NCI-H2029 (cell line): ENCODE results near the gene PEAK1.
A peak's percentile ranks its signal among the peaks of the same experiment; 100 is the strongest.
"Not testable (repeated sequence)": the region's sequence is repeated elsewhere in the genome, so short reads cannot be mapped to it uniquely, and the experiment has no call there.

Source experiments
- DNase-seq: peaks from one replicate; lab custom pipeline; 2025; lab: John Stamatoyannopoulos, UW

PEAK1 gene

DNA sequence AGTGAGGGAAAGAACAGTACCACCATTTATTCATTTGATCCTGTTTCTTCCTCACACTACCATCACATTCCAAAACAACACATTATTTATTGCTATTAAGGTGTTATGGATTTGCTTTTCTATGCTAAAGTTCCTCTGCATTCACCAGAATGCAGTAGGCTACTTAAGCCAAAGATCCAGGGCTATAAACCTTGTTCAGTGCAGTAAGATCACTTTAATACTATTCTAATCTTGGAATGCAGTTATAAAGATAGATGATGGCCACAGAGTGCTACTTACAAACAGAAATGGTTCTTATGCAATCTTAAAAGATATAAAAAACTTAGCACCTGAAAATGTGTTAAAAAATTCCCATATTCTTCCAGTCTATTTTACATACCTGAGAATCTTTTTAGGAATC, 241.5 kb downstream of the PEAK1 start:
- DNase-seq = no peak

DNA sequence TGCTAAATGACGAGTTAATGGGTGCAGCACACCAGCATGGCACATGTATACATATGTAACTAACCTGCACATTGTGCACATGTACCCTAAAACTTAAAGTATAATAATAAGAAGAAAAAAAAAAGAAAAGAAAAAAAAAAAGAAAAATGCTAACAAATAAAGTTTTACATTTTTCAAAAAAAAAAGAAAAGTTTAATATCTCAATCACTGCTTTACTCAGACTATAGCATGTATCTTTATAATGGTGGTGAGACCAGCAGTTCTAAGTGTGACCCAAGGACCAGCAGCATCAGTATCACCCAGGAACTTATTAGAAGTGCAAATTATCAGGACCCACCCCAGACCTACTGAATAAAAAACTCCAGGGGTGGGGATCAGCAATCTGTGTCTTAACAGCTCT, 243.8 kb downstream of the PEAK1 start:
- DNase-seq = not testable (repeated sequence)

DNA sequence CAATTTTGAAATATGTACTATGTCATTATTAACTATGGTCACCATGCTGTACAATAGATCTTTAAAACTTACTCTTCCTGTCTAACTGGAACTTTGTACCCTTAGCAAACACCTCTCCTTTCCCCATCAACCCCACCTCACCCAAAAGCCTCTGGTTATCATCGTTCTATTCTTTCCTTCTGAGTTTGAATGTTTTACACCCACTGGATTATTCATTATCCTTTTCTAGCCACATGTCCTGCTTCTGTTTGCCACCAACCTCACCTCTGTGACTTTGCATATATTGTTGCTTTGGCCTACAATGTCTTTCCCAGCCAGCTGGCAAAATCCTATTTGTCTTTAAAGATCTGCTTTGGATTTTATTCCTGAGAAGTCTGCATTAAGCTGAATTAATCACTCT, 246.4 kb downstream of the PEAK1 start:
- no peak for DNase-seq

DNA sequence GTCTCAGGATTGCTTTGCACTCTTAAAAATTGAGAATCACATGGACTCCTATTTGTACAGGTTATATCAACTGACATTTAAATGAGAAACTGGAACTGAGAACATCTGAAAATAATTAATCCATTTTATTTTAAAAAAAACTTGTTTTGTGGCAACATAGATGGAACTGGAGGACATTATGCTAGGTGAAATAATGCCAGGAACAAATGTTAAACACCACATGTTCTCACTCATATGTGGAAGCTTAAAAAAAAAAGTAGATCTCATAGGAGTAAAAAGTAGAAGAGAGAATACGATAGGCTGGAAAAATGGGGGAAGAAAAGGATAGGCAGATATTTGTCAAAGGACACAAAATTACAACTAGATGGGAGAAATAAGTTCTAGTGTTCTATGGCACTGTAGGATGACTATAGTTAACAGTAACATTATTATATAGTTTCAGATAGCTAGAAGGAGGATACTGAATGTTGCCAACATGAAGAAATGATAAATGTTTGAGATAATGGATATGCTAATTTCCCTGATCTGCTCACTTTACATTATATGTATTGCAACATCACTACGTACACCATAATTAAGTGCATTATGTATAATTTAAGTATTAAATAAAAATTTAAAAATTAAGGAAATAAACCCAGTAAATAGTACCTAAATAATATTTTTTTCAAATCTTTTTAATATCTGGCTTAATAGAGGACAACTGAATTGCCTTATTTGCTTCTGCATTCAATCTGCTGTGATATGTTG, 248.5 kb downstream of the PEAK1 start:
- DNase-seq = no peak

DNA sequence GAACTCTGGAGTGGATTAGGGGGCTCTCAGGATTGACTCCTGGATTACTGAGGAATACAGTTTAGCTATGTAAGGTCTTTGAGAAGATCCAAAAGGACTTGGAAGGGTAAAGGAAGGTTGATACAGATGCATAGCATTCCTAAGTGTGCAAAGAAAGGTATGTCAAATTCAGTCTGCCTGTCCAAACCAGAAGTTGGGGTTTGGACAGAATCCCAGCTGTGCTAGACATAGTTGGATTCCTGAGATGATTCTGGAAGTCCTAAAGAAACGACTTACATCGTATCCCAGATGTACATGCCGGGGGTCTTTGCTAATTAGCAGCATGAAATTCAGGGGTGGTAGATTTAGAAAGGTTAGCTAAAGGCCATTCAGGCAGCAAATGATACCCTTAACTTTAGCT, 251.3 kb downstream of the PEAK1 start:
- no peak for DNase-seq

DNA sequence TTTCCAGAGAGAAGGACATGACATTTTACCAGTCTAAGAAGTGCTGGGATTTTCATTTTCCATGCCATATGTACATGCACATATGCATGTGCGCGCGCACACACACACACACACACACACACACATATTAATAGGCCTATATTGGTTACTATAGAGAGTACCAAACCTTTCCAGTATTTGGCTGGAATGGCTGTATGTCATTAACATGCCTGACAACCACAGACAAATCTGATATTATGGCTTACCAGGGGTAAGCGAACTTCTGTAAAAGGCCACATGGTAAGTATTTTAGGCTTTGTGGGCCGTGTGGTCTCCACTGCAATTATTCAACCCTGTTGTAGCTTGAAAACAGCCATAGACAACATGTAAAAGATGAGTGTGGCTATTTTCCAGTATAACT, 251.8 kb downstream of the PEAK1 start:
- no peak for DNase-seq

DNA sequence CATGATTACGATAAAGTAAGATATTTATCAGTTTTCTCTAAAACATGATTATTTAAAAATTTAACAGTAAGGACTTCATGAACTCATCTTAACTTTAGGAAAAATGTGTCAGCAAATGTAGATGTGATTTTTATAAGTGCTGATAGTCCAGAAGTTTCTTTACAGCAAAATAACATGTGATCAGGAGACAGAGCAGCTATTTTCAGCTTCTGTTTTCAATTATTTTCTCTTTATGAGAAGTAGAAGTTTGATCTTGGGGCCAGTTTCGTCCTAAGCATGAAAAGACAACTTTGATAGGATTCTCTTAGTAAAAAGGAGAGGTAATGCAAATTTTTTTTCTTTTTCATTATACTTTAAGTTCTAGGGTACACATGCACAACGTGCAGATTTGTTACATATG, 252.5 kb downstream of the PEAK1 start:
- DNase-seq = no peak

DNA sequence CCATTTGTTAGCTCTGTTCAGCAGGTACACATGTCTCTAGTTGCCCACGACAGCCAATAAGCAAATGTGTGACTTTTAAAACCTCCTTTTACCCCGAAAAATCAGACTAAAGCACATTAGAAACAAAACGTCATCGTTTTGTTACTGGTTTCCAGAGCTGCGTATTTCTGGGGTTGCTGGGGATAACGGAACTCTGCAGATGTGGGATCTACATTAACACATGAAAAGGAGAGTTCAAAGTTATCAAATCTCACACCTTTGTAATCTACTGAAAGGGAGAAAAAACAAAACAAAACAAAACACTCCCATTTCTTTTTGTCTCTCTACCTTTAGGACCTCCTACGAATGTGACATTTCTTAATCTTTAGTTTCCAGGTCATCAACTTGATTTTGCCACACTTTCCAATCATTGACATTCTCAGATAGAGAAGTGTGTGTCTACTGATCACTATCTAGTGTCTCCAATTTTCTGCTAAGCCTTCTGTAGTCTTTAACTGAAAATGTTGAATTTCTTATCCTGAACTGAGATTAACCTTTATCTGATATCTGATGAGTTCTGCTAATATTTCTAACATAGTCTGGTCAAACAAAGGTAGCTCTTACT, 256.0 kb downstream of the PEAK1 start:
- DNase-seq = no peak

DNA sequence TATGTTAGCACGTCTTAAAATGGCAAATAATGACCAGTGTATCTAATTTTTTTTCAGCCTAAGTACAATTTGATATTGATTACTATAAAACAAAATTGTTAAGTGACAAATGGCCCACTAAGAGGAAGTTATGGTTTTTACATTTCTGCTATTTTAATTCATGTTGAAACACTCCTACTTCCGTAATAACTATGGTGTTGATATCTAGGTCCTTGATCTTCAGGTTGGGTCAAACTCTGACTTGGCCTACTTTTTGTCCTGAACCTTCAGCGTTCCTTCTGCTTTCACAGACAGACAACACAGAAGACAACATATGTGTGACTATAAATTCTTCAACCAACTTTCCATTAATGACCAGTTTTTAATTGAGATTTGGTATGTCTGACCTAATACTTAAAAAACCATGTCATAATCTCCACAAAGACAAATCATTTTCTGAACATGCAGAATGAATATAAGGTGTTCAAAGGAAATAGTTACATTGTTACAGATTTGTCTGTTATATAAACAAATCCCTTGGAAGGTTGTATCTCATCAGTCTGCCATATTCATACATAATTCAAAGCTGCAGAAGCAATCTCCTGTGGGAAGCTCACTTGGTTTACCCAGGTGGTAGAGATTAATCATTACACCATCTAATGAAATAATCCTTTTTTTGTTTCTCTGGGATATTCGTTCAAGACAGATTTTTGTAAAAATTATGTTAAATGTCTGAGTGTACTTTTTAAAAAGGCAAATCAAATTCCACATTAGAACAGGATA, 256.9 kb downstream of the PEAK1 start:
- no peak for DNase-seq

DNA sequence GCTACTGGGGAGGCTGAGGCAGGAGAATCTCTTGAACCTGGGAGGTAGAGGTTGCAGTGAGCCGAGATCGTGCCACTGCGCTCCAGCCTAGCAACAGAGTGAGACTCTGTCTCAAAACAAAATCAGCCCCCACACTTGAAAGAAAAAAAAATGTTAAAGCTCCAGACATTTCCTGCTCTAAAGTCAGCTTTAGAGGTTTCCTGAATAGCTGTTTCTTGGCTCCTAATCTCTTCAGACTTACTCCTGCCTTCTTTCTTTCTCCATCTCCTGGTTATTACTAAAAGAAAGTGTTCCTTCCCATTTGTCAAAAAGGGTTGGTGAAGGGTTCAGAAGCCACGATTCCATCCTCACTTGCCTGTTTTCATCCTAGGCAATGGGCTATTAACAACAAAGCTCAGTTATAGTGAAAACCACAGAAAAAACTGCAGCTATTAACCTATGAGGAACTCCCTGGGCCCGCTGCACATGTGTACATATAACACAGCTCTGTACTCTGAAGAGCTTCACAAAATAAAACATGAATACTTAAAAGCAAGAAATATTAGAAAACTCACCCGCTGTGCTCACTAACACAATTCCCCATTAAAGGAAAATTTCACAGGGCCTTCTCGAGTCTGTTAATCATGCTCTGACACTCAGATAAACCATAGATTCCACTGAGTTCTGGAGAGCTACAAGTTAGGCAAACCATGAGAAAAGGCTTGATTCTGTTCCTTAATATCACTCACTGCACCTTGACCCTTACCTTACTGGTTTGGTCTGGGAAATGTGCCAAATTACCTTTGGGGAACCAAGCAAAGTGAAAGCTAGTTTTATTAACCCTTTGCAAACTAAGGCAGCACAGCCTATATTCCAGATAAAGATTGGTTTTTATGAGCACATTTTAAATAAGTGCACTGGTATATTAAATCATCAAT, 259.1 kb downstream of the PEAK1 start:
- peak; percentile 45 for DNase-seq

DNA sequence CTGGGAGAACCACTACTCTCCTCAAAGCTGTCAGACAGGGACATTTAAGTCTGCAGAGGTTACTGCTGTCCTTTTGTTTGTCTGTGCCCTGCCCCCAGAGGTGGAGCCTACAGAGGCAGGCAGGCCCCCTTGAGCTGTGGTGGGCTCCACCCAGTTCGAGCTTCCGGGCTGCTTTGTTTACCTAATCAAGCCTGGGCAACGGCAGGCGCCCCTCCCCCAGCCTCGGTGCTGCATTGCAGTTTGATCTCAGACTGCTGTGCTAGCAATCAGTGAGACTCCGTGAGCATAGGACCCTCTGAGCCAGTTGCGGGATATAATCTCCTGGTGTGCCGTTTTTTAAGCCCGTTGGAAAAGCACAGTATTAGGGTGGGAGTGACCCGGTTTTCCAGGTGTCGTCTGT, 263.9 kb downstream of the PEAK1 start:
- DNase-seq = peak; percentile 17

DNA sequence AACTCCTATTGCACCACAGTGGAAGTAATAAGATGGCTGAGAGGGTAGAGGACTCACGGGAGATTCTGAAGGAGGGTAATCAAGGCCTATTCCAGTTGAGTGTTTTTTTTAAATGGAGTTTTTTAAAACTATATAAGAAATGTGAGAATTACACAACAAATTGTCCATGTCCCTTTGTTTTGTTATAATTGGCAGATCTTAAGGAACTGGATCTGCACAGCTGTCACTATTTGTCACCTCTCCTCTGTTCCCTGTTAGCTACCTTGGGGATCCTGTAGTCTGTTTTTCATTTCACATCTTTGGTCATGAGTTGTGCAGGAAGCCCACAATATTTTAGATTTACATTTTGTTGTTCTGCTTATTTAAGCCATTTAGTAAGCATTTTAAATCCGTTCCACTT, 271.7 kb downstream of the PEAK1 start:
- DNase-seq = no peak

DNA sequence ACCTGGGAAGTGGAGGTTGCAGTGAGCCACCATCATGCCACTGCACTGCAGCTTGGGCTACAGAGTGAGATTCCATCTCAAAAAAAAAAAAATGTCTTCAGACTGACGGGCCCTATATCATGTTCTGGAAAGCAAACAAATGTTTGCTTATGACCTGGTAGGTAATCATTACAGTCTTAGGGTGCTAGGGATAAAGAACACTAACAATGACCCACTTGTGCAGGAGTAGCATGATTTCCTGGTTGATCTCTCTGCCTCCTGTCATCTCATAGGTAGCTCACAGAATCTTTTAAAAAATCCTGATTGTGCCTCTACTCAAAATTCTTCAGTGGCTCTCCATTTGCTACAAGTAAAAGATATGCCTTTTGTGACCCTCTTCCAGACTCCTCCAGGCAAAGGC, 274.5 kb downstream of the PEAK1 start:
- no peak for DNase-seq

DNA sequence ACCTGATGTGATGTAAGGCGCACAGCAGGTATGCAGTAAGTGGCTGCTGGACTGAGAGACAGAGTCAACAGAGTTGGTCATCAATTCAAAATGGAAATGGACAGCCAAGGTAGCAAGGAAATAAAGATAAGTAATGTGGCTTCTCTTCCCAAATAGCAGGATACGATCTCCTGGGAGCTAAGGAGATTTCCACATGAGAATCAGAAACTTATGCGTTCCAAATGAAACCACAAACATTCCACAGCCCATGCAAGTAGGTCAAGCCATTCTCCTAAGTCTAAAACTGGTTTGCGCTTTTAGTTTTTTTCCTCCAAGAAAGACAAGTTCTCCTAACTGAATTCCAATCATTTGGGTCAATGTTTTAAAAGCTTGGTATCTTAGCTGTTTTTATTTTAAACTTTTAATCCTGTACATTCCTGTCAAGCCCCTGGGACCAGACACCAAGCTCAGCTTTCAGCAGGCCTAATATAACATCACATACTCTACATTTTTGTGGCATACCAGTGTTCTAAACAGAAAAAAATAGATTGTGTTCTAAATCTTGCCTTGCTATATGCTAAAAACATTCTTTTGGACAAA, 275.3 kb downstream of the PEAK1 start:
- DNase-seq = no peak

DNA sequence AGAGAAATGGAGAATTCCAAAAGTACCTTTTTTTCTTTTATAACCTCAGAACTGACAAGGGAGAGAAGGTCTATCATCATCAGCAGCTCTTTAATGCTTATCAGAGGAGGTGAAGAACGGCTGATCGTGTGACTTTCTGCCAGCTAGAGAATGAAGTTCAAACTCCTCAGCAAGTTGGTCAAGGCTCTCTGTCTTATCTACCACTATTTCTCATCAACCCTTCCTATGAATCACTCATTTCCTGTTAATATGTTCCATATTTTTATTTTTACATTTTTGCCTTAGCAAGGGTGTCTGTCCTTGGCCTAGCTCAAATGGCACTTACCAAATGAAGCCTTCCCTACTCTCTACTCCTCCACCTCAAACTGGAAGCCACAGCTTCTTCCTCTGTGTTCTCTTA, 275.9 kb downstream of the PEAK1 start:
- no peak for DNase-seq

DNA sequence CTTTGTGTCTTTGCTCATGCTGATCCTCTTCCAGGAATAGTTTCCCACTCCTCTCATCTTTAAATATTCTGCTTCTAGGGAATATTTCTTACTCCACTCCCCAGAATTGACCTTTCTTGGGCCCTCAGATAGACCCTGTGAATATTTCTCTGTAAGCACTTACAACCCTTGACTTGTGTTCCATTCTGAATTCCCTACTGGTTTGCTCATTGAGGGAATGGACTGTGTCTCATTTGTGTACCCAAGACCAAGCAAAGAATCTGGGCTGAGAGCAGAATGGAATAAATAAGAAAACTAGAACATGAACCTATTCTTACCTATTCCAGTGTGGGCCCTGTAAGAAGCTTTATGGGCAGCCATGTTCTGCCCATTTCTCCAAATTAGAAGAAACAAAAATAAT, 276.3 kb downstream of the PEAK1 start:
- no peak for DNase-seq

DNA sequence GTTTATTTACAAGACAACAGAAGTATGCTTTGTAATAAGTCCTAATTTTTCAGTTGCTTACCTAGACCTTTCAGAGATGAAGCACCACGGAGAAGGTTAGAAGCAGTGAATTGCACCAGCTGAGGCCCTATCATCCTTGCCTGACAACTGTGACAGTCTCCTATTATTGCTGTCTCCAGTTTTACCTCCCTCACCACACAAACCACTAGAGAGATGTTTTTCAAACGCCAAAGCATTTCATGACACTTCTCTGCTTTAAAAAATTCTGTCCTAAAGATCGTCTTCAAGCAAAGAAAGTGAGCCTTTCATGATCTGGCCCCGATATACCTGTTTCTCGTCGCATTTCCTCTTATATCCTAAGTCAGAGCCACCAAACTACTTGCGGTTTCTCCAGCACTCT, 276.7 kb downstream of the PEAK1 start:
- DNase-seq = no peak

DNA sequence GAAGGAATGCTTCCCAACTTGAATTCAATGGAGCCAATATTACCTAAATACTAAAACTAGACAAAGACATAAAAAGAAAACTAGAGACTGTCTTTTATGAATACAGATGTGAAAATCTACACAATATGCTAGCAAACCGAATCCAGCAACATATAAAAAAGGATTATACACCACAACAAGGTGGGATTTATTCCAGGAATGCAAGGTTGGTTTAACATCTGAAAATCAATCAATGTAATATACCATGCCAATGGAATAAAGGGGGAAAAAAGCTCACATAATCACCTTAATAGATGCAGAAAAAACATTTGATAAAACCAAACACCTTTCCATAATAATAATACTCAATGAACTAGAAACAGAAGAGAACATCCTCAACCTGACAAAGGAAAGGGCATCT, 279.7 kb downstream of the PEAK1 start:
- DNase-seq = no peak

DNA sequence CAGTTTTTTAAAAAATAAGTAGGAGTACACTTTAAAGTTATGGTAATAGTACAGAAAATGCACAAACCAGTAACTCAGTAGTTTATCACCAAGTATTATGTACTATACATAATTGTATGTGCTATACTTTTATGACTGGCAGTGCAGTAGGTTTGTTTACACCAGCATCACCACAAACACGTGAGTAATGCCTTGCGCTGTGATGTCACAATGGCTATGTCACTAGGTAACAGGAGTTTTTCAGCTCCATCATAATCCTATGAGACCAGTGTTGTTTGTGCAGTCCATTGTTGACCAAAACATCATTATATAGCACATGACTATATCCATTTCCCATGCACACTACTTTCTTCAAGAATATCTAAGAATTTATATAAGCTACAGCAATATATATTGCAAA, 280.6 kb downstream of the PEAK1 start:
- DNase-seq = no peak

DNA sequence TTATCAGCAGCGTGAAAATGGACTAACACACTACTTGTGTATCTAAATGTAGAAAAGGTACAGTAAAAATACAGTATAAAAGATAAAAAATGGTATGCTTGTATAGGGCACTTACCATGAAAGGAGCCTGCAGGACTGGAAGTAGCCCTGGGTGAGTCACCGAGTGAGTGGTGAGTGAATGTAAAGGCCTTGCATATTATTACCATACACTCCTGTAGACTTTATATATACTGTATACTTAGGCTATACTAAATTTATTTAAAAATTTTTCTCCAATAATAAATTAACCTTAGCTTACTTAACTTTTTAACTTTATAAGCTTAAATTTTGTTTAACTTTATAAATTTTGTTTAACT, 281.8 kb downstream of the PEAK1 start:
- no peak for DNase-seq

DNA sequence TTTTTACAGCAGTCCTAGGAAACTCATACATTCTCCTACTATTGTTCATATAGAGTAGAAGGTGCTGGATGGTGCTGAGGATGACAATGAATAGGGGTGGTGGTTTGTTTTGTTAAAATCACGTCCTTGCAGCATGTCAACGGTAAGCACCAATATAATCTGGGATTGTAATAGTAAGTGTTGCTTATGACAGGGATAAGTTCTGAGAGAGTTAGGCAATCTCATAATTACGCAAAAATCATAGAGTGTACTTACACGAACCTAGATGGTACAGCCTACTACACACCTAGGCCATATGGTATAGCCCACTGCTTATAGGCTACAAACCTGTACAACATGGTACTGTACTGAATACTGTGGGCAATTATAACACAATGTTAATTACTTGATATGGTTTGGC, 284.7 kb downstream of the PEAK1 start:
- DNase-seq = no peak

DNA sequence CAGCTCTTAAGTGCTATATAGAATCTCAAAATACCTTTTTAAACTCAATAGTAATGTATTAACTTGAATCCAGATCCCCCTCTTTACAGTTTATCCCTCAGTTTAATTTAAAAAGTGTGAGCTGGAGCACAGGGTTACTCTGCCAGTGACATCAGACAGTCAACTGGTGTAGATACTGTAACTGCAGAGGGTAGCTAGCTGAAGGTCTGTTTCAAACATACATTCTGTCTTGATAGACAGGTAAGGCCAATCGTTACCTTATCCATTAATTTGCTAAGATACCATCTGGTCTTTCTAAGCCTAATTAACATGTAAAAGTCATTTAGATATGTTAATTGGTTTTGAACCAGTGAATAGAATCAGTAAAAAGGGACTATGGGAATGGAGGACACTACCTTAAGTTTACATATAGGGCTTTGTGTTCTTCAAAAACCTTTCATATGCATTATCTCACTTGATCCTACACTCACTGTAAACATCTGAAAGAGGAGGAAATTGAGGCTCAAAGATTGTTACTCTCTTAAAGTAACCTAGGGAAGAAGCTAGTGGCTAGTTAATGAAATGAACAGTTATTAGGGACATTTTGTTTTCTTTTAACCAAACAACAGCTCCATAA, 289.5 kb downstream of the PEAK1 start:
- no peak for DNase-seq
